Hepatocyte (in vitro differentiated cells): ENCODE results near the gene STX4. TPM values are rescaled to one million over a fixed set of nuclear protein-coding genes. Genes with fewer than 3 reads are reported as not detected.

ENCODE experiments used
- DNase-seq: peaks from one replicate; pipeline ENCODE4 v3.0.0-alpha.2; 2016; ENCODE audit warnings: low spot score
- H2AFZ ChIP-seq: fragments of 200-600 bp; sonication (generic); 2 replicates; pipeline ENCODE4 v1.6.0; 2016; ENCODE audit warnings: antibody characterized with exemption, mild to moderate bottlenecking
- H3K27ac ChIP-seq: fragments of 200-600 bp; sonication (generic); 2 replicates; pipeline ENCODE4 v1.5.1; 2016; ENCODE audit warnings: mild to moderate bottlenecking
- H3K27me3 ChIP-seq: fragments of 200-600 bp; sonication (generic); 2 replicates; pipeline ENCODE4 v1.6.1; 2016
- H3K36me3 ChIP-seq: fragments of 200-600 bp; sonication (generic); replicated peaks from 2 replicates; pipeline ENCODE4 v1.5.1; 2016; ENCODE audit warnings: low read depth; ENCODE audit not compliant: insufficient read depth
- H3K4me1 ChIP-seq: fragments of 200-600 bp; sonication (generic); 2 replicates; pipeline ENCODE4 v1.5.1; 2016; ENCODE audit warnings: mild to moderate bottlenecking, moderate library complexity; ENCODE audit not compliant: insufficient read depth
- H3K4me2 ChIP-seq: fragments of 200-600 bp; sonication (generic); 2 replicates; pipeline ENCODE4 v1.6.0; 2016
- H3K4me3 ChIP-seq: fragments of 200-600 bp; sonication (generic); 2 replicates; pipeline ENCODE4 v1.5.1; 2016; ENCODE audit warnings: mild to moderate bottlenecking
- H3K79me2 ChIP-seq: fragments of 200-600 bp; sonication (generic); 2 replicates; pipeline ENCODE4 v1.6.0; 2017; ENCODE audit warnings: mild to moderate bottlenecking
- H3K9me2 ChIP-seq: fragments of 200-600 bp; sonication (generic); replicated peaks from 2 replicates; pipeline ENCODE4 v1.6.0; 2017; ENCODE audit warnings: mild to moderate bottlenecking; ENCODE audit not compliant: insufficient read depth
- H3K9me3 ChIP-seq: fragments of 200-600 bp; sonication (generic); 2 replicates; pipeline ENCODE4 v1.5.1; 2016; ENCODE audit warnings: low read depth, mild to moderate bottlenecking
- H4K20me1 ChIP-seq: fragments of 200-600 bp; sonication (generic); 2 replicates; pipeline ENCODE4 v1.6.0; 2016; ENCODE audit warnings: mild to moderate bottlenecking; ENCODE audit not compliant: insufficient read depth, poor library complexity, severe bottlenecking
- CTCF ChIP-seq: fragments of 200-600 bp; sonication (generic); IDR thresholded peaks from 2 replicates; pipeline ENCODE4 v1.5.1; 2016; ENCODE audit warnings: antibody characterized with exemption, mild to moderate bottlenecking; ENCODE audit not compliant: poor library complexity
- EZH2 ChIP-seq: fragments of 200-600 bp; sonication (generic); IDR thresholded peaks from 2 replicates; pipeline ENCODE4 v1.6.1; 2016; ENCODE audit warnings: antibody characterized with exemption, mild to moderate bottlenecking, borderline replicate concordance
- EZH2phosphoT487 ChIP-seq: fragments of 200-600 bp; sonication (generic); IDR thresholded peaks from one replicate; pipeline ENCODE4 v1.6.1; 2018; ENCODE audit warnings: antibody characterized with exemption, mild to moderate bottlenecking, low read depth, moderate library complexity; ENCODE audit not compliant: unreplicated experiment, severe bottlenecking
- WGBS: methylation state at CpG from one replicate; pipeline ENCODE4 v1.1.6; 2016; ENCODE audit warnings: low lambda C conversion rate; ENCODE audit errors: missing lambda C conversion rate; 5-methylcytosine and 5-hydroxymethylcytosine counted together
- polyA plus RNA-seq: library from polyadenylated mRNA; unstranded; fragments of >200 nt; fragmentation: Nextera tagmentation; extraction: Ambion mirVana; gene quantifications from 2 replicates; pipeline ENCODE4 v1.2.1, GENCODE V29; 2016
- total RNA-seq: library from RNA; depleted of rRNA; stranded (reverse); fragments of >200 nt; gene quantifications from 2 replicates; pipeline ENCODE4 v1.2.3, GENCODE V29; 2014

Gene STX4
- total and polyA plus RNA-seq, 2 experiments from 2014 or later, result 25.9 to 72.4 TPM

GRCh38 chr16:31023252-31023602 lies 10.1 kb upstream of the STX4 start:
- 94% methylated on average over 4 of the region's 4 CpGs for WGBS
- no peaks in the 10 kb centered on the region for H3K9me2 ChIP-seq

GRCh38 chr16:31023627-31024226 lies 9.6 kb upstream of the STX4 start:
- Histone ChIP-seq H3K79me2 (no peaks in the 10 kb centered on the region), H3K4me3 (no peak overlapping the region), H3K27ac (no peak overlapping the region), H3K36me3 (no peaks in the 10 kb centered on the region), H3K27me3 (no peaks in the 10 kb centered on the region), H3K4me1 (no peaks in the 10 kb centered on the region), H2AFZ (no peak overlapping the region), H3K9me3 (no peaks in the 10 kb centered on the region), H3K9me2 (no peaks in the 10 kb centered on the region), H3K4me2 (no peak overlapping the region), H4K20me1 (no peaks in the 10 kb centered on the region)
- DNase-seq, result no peak
- 74% methylated on average over 6 of the region's 6 CpGs for WGBS
- TF ChIP-seq EZH2phosphoT487 (no peak), EZH2 (no peak), CTCF (no peak)

More at GRCh38 chr16:31023252-31023602, 10.1 kb upstream of the STX4 start:
- no peak overlapping the region for H3K27ac ChIP-seq
- H3K4me3 ChIP-seq, result no peak overlapping the region
- no peaks in the 10 kb centered on the region for H3K36me3 ChIP-seq
- H4K20me1 ChIP-seq, result no peaks in the 10 kb centered on the region
- no peaks in the 10 kb centered on the region for H3K9me3 ChIP-seq
- TF ChIP-seq CTCF, result no peak
- TF ChIP-seq EZH2, result no peak
- TF ChIP-seq EZH2phosphoT487, result no peak
- H3K79me2 ChIP-seq, result no peaks in the 10 kb centered on the region
- H3K4me2 ChIP-seq, result no peak overlapping the region
- DNase-seq, result no peak
- H3K4me1 ChIP-seq, result no peaks in the 10 kb centered on the region
- no peak overlapping the region for H2AFZ ChIP-seq
- no peaks in the 10 kb centered on the region for H3K27me3 ChIP-seq

GRCh38 chr16:31025339-31025738 lies 8.0 kb upstream of the STX4 start:
- DNase-seq, result no peak
- Histone ChIP-seq H3K27me3 (no peaks in the 10 kb centered on the region), H3K4me2 (no peak overlapping the region), H4K20me1 (no peaks in the 10 kb centered on the region), H2AFZ (no peak overlapping the region), H3K9me2 (no peaks in the 10 kb centered on the region), H3K79me2 (no peaks in the 10 kb centered on the region), H3K27ac (no peak overlapping the region), H3K36me3 (no peaks in the 10 kb centered on the region), H3K9me3 (no peaks in the 10 kb centered on the region), H3K4me3 (no peak overlapping the region), H3K4me1 (no peaks in the 10 kb centered on the region)
- WGBS, result 86% methylated on average over 5 of the region's 5 CpGs
- TF ChIP-seq CTCF, result no peak
- no peak for TF ChIP-seq EZH2phosphoT487
- TF ChIP-seq EZH2, result no peak

GRCh38 chr16:31029272-31029671 lies 4.1 kb upstream of the STX4 start:
- H3K9me3 ChIP-seq, result no peaks in the 10 kb centered on the region
- no peak overlapping the region for H3K4me3 ChIP-seq
- no peaks in the 10 kb centered on the region for H3K4me1 ChIP-seq
- no peaks in the 10 kb centered on the region for H3K27me3 ChIP-seq
- no peaks in the 10 kb centered on the region for H3K79me2 ChIP-seq
- no peak for TF ChIP-seq EZH2
- TF ChIP-seq EZH2phosphoT487, result no peak
- no peak for TF ChIP-seq CTCF
- H3K36me3 ChIP-seq, result no peaks in the 10 kb centered on the region
- H3K4me2 ChIP-seq, result no peak overlapping the region
- no peak overlapping the region for H2AFZ ChIP-seq
- H3K27ac ChIP-seq, result no peak overlapping the region
- 92% methylated on average over 5 of the region's 5 CpGs for WGBS
- H4K20me1 ChIP-seq, result peaks cover under 1% of the 10 kb centered on the region
- no peak for DNase-seq
- no peaks in the 10 kb centered on the region for H3K9me2 ChIP-seq
